ENCODE data around the gene FABP7.

DNA sequence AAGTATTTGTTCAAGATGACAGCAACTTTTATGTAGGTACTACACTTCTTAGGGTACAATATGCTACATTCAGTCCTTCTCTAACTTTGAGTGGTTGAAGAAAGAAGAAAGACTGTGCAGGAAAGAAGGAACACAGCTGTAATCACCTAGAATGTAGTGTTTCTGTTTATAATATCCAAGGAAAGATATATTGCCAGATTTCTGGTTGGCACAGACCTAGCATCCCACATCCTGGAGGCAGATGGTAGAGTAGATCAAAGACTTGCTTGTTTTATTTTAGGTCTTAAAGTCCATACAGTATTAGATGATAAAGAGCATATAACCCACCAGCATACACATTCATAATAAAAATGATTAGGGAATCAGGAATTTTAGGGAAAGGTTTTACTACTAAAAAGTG is 13.3 kb upstream of the FABP7 start:
- TF ChIP-seq CTCF (IDR thresholded peaks at IDR 0.05): no peak
- no peak for TF ChIP-seq POLR2A (IDR thresholded peaks at IDR 0.05)
- no peak for TF ChIP-seq EP300 (IDR thresholded peaks at IDR 0.05)
- no peak for TF ChIP-seq POLR2AphosphoS5 (IDR thresholded peaks at IDR 0.05)

All from stomach (tissue), 4 donors.